GM12872 (cell line): ENCODE measurements around the gene SGMS1.

Source experiments
- CTCF ChIP-seq: IDR thresholded peaks from 3 replicates; pipeline ENCODE4 v1.5.1; 2011; ENCODE audit warnings: low read depth, mild to moderate bottlenecking, low read length, moderate library complexity; ENCODE audit not compliant: insufficient read depth

SGMS1 gene

GRCh38 chr10:50350366-50350765, 273.4 kb downstream of the SGMS1 start:
- no peak for TF ChIP-seq CTCF

GRCh38 chr10:50349554-50349953, 274.2 kb downstream of the SGMS1 start:
- no peak for TF ChIP-seq CTCF

GRCh38 chr10:50347394-50347802, 276.4 kb downstream of the SGMS1 start:
- no peak for TF ChIP-seq CTCF

GRCh38 chr10:50346942-50347341, 276.8 kb downstream of the SGMS1 start:
- no peak for TF ChIP-seq CTCF

- TF ChIP-seq CTCF: no peak
These were observed 278.2 kb downstream of the SGMS1 start for GRCh38 chr10:50345545-50345944.

GRCh38 chr10:50343702-50344331, 279.9 kb downstream of the SGMS1 start:
- no peak for TF ChIP-seq CTCF

GRCh38 chr10:50341987-50342386, 281.8 kb downstream of the SGMS1 start:
- TF ChIP-seq CTCF: no peak
